Esophagus squamous epithelium (tissue), 4 donors: ENCODE data around the gene BTBD8.

Source experiments
- POLR2A ChIP-seq, 4 donors: fragments of 450-650 bp; IDR thresholded peaks; one replicate each; pipeline ENCODE4 v1.6.1; 2017; ENCODE audit warnings: antibody characterized with exemption in 4 of 4, mild to moderate bottlenecking in 4 of 4, moderate library complexity in 3 of 4
- TF ChIP-seq, protein P1 (sequence below), 6 experiments: fragments of 450-650 bp in 4 of 6; fragments of 200-600 bp in 2 of 6; sonication (generic) in 2 of 6; IDR thresholded peaks; one replicate each; pipeline ENCODE4 v1.5.1; 2016 to 2019; ENCODE audit warnings: antibody characterized with exemption in 6 of 6, mild to moderate bottlenecking in 4 of 6, moderate library complexity in 4 of 6

DNA sequence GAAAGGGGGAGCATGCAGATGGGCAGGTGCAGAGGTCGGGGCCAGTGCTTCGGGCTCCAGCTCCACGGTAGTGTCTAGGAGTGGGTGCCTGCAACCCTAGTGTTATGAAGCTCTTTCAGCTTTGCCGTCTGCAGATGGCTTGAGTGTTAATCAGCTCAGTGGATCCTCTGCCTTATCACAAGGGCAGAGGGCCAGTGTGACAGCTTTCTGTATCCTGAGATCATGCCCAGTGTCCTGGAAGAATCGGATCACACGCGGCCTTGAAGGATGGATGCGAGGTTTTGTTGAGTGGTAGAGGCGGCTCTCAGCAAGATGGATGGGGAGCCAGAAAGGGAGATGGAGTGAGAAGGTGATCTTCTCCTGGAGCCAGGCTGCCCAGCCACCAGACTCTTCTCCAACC, 112.1 kb downstream of the BTBD8 start:
- TF ChIP-seq POLR2A (IDR thresholded peaks at IDR 0.05) = no peak
- TF ChIP-seq, protein P1, sequence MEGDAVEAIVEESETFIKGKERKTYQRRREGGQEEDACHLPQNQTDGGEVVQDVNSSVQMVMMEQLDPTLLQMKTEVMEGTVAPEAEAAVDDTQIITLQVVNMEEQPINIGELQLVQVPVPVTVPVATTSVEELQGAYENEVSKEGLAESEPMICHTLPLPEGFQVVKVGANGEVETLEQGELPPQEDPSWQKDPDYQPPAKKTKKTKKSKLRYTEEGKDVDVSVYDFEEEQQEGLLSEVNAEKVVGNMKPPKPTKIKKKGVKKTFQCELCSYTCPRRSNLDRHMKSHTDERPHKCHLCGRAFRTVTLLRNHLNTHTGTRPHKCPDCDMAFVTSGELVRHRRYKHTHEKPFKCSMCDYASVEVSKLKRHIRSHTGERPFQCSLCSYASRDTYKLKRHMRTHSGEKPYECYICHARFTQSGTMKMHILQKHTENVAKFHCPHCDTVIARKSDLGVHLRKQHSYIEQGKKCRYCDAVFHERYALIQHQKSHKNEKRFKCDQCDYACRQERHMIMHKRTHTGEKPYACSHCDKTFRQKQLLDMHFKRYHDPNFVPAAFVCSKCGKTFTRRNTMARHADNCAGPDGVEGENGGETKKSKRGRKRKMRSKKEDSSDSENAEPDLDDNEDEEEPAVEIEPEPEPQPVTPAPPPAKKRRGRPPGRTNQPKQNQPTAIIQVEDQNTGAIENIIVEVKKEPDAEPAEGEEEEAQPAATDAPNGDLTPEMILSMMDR (IDR thresholded peaks at IDR 0.05) = no peak
